ENCODE data around the gene C16orf74. TPM values are rescaled to one million over a fixed set of nuclear protein-coding genes. Genes with fewer than 3 reads are reported as not detected.

The C16orf74 gene
- total RNA-seq, 1 donor from 2014 or later, result 0.64 TPM

DNA sequence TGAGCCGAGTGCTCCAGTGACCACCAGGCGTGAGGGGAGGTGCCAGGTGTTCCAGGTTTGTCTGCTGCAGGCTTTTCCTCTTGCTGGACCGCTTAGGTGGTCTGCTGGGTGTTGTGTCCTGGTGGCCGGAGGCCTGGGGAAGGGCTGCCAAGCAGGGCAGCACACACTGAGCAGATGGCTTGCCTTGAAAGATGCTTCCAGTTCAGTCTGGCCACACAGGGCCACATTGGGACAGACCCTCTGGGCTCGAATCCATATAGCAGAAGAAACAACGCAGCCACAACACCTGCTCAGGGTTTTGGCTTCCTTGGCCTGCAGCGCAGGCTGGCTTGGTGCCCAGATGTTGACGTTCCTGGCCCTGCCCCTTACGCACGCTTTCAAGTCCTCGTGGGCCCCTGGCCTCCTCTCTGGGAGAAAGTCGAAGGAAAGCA, 87.0 kb downstream of the C16orf74 start:
- no peak overlapping the region for H3K27ac Mint-ChIP-seq (ENCODE audit: unreplicated experiment)
- no peak overlapping the region for H3K4me3 Mint-ChIP-seq (ENCODE audit: unreplicated experiment)

GRCh38 chr16:85662976-85663830, 87.7 kb downstream of the C16orf74 start:
- no peak overlapping the region for H3K27ac Mint-ChIP-seq (ENCODE audit: unreplicated experiment)
- peak overlapping the region; percentile 18 for H3K4me3 Mint-ChIP-seq (ENCODE audit: unreplicated experiment)
- no peaks in the 10 kb centered on the region for H3K4me1 Mint-ChIP-seq (ENCODE audit: unreplicated experiment)
- no peak for DNase-seq (ENCODE audit: low spot score)
- no peak for TF ChIP-seq CTCF (IDR thresholded peaks at IDR 0.05; ENCODE audit: unreplicated experiment)
- peaks cover 14% of the 10 kb centered on the region for H3K36me3 Mint-ChIP-seq (ENCODE audit: low read depth, unreplicated experiment)
- H3K27me3 Mint-ChIP-seq (ENCODE audit: unreplicated experiment), result peaks cover 4% of the 10 kb centered on the region
- no peaks in the 10 kb centered on the region for H3K9me3 Mint-ChIP-seq (ENCODE audit: unreplicated experiment)

More for the DNA sequence above, 87.0 kb downstream of the C16orf74 start:
- H3K9me3 Mint-ChIP-seq (ENCODE audit: unreplicated experiment), result no peaks in the 10 kb centered on the region
- DNase-seq (ENCODE audit: low spot score), result no peak
- H3K36me3 Mint-ChIP-seq (ENCODE audit: low read depth, unreplicated experiment), result peaks cover 14% of the 10 kb centered on the region
- H3K27me3 Mint-ChIP-seq (ENCODE audit: unreplicated experiment), result peaks cover 4% of the 10 kb centered on the region
- TF ChIP-seq CTCF (IDR thresholded peaks at IDR 0.05; ENCODE audit: unreplicated experiment), result no peak
- H3K4me1 Mint-ChIP-seq (ENCODE audit: unreplicated experiment), result no peaks in the 10 kb centered on the region

- no peak overlapping the region for H3K27ac Mint-ChIP-seq (ENCODE audit: unreplicated experiment)
- H3K4me1 Mint-ChIP-seq (ENCODE audit: unreplicated experiment), result no peaks in the 10 kb centered on the region
- H3K36me3 Mint-ChIP-seq (ENCODE audit: low read depth, unreplicated experiment), result peaks cover 14% of the 10 kb centered on the region
- H3K4me3 Mint-ChIP-seq (ENCODE audit: unreplicated experiment), result no peak overlapping the region
- DNase-seq (ENCODE audit: low spot score), result no peak
- TF ChIP-seq CTCF (IDR thresholded peaks at IDR 0.05; ENCODE audit: unreplicated experiment), result no peak
- H3K27me3 Mint-ChIP-seq (ENCODE audit: unreplicated experiment), result peaks cover 4% of the 10 kb centered on the region
- H3K9me3 Mint-ChIP-seq (ENCODE audit: unreplicated experiment), result no peaks in the 10 kb centered on the region
These were observed 88.4 kb downstream of the C16orf74 start for GRCh38 chr16:85662482-85662812.

- Mint-ChIP-seq H3K36me3 (ENCODE audit: low read depth, unreplicated experiment) (peaks cover 14% of the 10 kb centered on the region), H3K27ac (ENCODE audit: unreplicated experiment) (no peak overlapping the region), H3K9me3 (ENCODE audit: unreplicated experiment) (no peaks in the 10 kb centered on the region), H3K27me3 (ENCODE audit: unreplicated experiment) (peaks cover 4% of the 10 kb centered on the region), H3K4me1 (ENCODE audit: unreplicated experiment) (no peaks in the 10 kb centered on the region), H3K4me3 (ENCODE audit: unreplicated experiment) (no peak overlapping the region)
- DNase-seq (ENCODE audit: low spot score), result no peak
- no peak for TF ChIP-seq CTCF (IDR thresholded peaks at IDR 0.05; ENCODE audit: unreplicated experiment)
These were observed 89.0 kb downstream of the C16orf74 start for GRCh38 chr16:85661740-85662481.

Data from endothelial cell (in vitro differentiated cells).